Hepatocyte (in vitro differentiated cells): ENCODE measurements around the gene SLC36A4. TPM values are rescaled to one million over a fixed set of nuclear protein-coding genes. Genes with fewer than 3 reads are reported as not detected.
"Not testable (repeated sequence)": the region's sequence is repeated elsewhere in the genome, so short reads cannot be mapped to it uniquely, and the experiment has no call there.

Experiments used
- DNase-seq: peaks from one replicate; pipeline ENCODE4 v3.0.0-alpha.2; 2016; ENCODE audit warnings: low spot score
- H2AFZ ChIP-seq: fragments of 200-600 bp; sonication (generic); 2 replicates; pipeline ENCODE4 v1.6.0; 2016; ENCODE audit warnings: antibody characterized with exemption, mild to moderate bottlenecking
- H3K27ac ChIP-seq: fragments of 200-600 bp; sonication (generic); 2 replicates; pipeline ENCODE4 v1.5.1; 2016; ENCODE audit warnings: mild to moderate bottlenecking
- H3K27me3 ChIP-seq: fragments of 200-600 bp; sonication (generic); 2 replicates; pipeline ENCODE4 v1.6.1; 2016
- H3K36me3 ChIP-seq: fragments of 200-600 bp; sonication (generic); replicated peaks from 2 replicates; pipeline ENCODE4 v1.5.1; 2016; ENCODE audit warnings: low read depth; ENCODE audit not compliant: insufficient read depth
- H3K4me1 ChIP-seq: fragments of 200-600 bp; sonication (generic); 2 replicates; pipeline ENCODE4 v1.5.1; 2016; ENCODE audit warnings: mild to moderate bottlenecking, moderate library complexity; ENCODE audit not compliant: insufficient read depth
- H3K4me2 ChIP-seq: fragments of 200-600 bp; sonication (generic); 2 replicates; pipeline ENCODE4 v1.6.0; 2016
- H3K4me3 ChIP-seq: fragments of 200-600 bp; sonication (generic); 2 replicates; pipeline ENCODE4 v1.5.1; 2016; ENCODE audit warnings: mild to moderate bottlenecking
- H3K79me2 ChIP-seq: fragments of 200-600 bp; sonication (generic); 2 replicates; pipeline ENCODE4 v1.6.0; 2017; ENCODE audit warnings: mild to moderate bottlenecking
- H3K9me2 ChIP-seq: fragments of 200-600 bp; sonication (generic); replicated peaks from 2 replicates; pipeline ENCODE4 v1.6.0; 2017; ENCODE audit warnings: mild to moderate bottlenecking; ENCODE audit not compliant: insufficient read depth
- H3K9me3 ChIP-seq: fragments of 200-600 bp; sonication (generic); 2 replicates; pipeline ENCODE4 v1.5.1; 2016; ENCODE audit warnings: low read depth, mild to moderate bottlenecking
- H4K20me1 ChIP-seq: fragments of 200-600 bp; sonication (generic); 2 replicates; pipeline ENCODE4 v1.6.0; 2016; ENCODE audit warnings: mild to moderate bottlenecking; ENCODE audit not compliant: insufficient read depth, poor library complexity, severe bottlenecking
- EZH2 ChIP-seq: fragments of 200-600 bp; sonication (generic); IDR thresholded peaks from 2 replicates; pipeline ENCODE4 v1.6.1; 2016; ENCODE audit warnings: antibody characterized with exemption, mild to moderate bottlenecking, borderline replicate concordance
- EZH2phosphoT487 ChIP-seq: fragments of 200-600 bp; sonication (generic); IDR thresholded peaks from one replicate; pipeline ENCODE4 v1.6.1; 2018; ENCODE audit warnings: antibody characterized with exemption, mild to moderate bottlenecking, low read depth, moderate library complexity; ENCODE audit not compliant: unreplicated experiment, severe bottlenecking
- WGBS: methylation state at CpG from one replicate; pipeline ENCODE4 v1.1.6; 2016; ENCODE audit warnings: low lambda C conversion rate; ENCODE audit errors: missing lambda C conversion rate; 5-methylcytosine and 5-hydroxymethylcytosine counted together
- polyA plus RNA-seq: library from polyadenylated mRNA; unstranded; fragments of >200 nt; fragmentation: Nextera tagmentation; extraction: Ambion mirVana; gene quantifications from 2 replicates; pipeline ENCODE4 v1.2.1, GENCODE V29; 2016
- total RNA-seq: library from RNA; depleted of rRNA; stranded (reverse); fragments of >200 nt; gene quantifications from 2 replicates; pipeline ENCODE4 v1.2.3, GENCODE V29; 2014
- TF ChIP-seq, protein P1 (sequence below): fragments of 200-600 bp; sonication (generic); IDR thresholded peaks from 2 replicates; pipeline ENCODE4 v1.5.1; 2016; ENCODE audit warnings: antibody characterized with exemption, mild to moderate bottlenecking; ENCODE audit not compliant: poor library complexity

SLC36A4 gene
- total and polyA plus RNA-seq, 2 experiments from 2014 or later = 17.6 to 18.4 TPM

DNA sequence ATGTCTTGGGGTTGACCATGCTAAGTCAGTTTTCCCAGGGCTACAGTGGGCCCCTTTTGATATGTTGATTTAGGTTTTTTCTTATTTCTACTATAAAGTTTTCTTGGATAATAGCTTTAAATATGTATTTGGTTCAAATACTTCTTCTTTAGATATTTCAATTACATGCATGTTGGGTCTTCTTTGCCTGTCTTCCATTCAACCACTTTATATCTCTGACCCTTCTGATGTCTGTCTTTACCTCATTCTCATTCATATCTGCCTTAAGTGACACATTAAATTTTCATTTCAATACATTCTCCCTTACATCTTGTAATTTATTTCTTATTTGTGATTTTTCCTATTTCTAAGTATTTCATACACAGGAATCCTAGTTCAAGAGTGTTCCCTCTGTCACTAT lies 10.5 kb downstream of the SLC36A4 start:
- Histone ChIP-seq H3K4me3 (no peak overlapping the region), H3K79me2 (peaks cover 59% of the 10 kb centered on the region), H3K9me2 (no peaks in the 10 kb centered on the region), H3K27me3 (no peaks in the 10 kb centered on the region), H3K9me3 (no peaks in the 10 kb centered on the region), H3K27ac (no peak overlapping the region), H3K36me3 (no peaks in the 10 kb centered on the region), H3K4me2 (no peak overlapping the region), H3K4me1 (no peaks in the 10 kb centered on the region), H2AFZ (no peak overlapping the region), H4K20me1 (no peaks in the 10 kb centered on the region)
- TF ChIP-seq EZH2 = no peak
- TF ChIP-seq EZH2phosphoT487 = no peak
- TF ChIP-seq, protein P1, sequence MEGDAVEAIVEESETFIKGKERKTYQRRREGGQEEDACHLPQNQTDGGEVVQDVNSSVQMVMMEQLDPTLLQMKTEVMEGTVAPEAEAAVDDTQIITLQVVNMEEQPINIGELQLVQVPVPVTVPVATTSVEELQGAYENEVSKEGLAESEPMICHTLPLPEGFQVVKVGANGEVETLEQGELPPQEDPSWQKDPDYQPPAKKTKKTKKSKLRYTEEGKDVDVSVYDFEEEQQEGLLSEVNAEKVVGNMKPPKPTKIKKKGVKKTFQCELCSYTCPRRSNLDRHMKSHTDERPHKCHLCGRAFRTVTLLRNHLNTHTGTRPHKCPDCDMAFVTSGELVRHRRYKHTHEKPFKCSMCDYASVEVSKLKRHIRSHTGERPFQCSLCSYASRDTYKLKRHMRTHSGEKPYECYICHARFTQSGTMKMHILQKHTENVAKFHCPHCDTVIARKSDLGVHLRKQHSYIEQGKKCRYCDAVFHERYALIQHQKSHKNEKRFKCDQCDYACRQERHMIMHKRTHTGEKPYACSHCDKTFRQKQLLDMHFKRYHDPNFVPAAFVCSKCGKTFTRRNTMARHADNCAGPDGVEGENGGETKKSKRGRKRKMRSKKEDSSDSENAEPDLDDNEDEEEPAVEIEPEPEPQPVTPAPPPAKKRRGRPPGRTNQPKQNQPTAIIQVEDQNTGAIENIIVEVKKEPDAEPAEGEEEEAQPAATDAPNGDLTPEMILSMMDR = no peak
- no peak for DNase-seq

DNA sequence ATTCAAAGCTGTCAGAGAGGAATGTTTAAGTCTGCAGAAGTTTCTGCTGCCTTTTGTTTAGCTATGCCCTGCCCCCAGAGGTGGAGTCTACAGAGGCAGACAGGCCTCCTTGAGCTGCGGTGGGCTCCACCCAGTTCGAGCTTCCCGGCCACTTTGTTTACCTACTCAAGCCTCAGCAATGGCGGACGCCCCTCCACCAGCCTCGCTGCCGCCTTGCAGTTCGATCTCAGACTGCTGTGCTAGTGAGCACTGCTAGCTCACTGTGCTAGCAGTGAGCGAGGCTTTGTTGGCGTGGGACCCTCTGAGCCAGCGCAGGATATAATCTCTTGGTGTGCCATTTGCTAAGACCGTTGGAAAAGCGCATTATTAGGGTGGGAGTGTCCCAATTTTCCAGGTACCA lies 19.9 kb downstream of the SLC36A4 start:
- not testable (repeated sequence) for H3K9me2 ChIP-seq, H3K36me3 ChIP-seq, DNase-seq, H3K27ac ChIP-seq, H4K20me1 ChIP-seq, H2AFZ ChIP-seq, H3K4me2 ChIP-seq, H3K27me3 ChIP-seq, H3K9me3 ChIP-seq, H3K4me1 ChIP-seq, H3K79me2 ChIP-seq, H3K4me3 ChIP-seq
- 98% methylated on average over 13 of the region's 13 CpGs for WGBS

DNA sequence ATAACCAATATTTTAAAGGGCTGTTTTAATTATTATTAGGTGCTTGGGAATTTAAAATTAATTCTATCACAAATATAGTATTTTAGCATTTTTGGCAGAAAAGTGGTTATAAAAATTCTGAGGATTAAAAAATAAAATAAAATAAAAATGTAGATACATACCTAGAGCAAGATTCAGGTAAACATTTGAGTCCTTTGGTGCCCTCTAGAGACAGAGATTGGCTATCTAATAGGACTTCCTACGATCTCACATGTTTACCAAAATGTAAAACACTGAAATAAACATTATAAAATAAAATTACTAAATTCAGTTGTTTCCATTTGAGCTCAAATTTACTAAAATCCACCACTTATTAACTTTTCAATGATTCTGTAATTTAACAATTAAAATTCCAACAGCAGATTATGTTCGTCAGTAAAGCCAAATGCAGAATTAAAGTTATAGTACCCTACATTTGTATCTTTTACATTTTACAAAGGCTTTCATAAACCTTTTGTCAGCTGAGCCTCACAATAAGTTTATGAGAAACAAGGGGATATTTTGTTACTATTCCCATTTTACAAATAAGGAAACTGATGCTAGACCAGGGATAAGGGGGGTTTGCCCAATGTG lies 27.7 kb downstream of the SLC36A4 start:
- WGBS = 71% methylated on average over 2 of the region's 2 CpGs
- DNase-seq = peak; percentile 33
- Histone ChIP-seq H3K27ac (no peak overlapping the region), H3K36me3 (no peaks in the 10 kb centered on the region), H3K9me3 (no peaks in the 10 kb centered on the region), H3K4me1 (no peaks in the 10 kb centered on the region), H3K4me2 (no peak overlapping the region), H3K4me3 (no peak overlapping the region), H3K27me3 (no peaks in the 10 kb centered on the region), H2AFZ (no peak overlapping the region), H3K79me2 (no peaks in the 10 kb centered on the region), H4K20me1 (no peaks in the 10 kb centered on the region), H3K9me2 (no peaks in the 10 kb centered on the region)
- TF ChIP-seq EZH2phosphoT487 = no peak
- TF ChIP-seq, protein P1 = peak; percentile 60
- no peak for TF ChIP-seq EZH2

DNA sequence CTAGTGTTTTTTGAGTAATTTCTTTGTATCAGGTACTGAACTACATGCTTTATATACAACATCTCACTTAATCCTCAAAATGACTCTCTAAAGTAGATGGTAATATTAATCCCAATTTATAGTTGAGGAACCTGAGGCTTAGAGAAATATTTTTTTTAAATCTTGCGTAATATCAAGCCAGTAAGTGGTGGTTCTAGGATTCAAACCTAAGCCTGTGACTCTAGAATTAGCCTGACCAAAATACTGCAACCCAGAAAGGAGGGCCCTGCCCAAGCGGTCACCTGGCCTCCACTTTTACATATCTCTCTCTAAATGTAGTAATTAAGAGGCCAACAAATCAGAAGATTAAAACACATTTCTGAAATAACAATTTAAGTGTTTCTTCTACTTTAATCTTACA lies 28.6 kb downstream of the SLC36A4 start:
- H3K27me3 ChIP-seq = no peaks in the 10 kb centered on the region
- no peaks in the 10 kb centered on the region for H3K79me2 ChIP-seq
- no peaks in the 10 kb centered on the region for H3K4me1 ChIP-seq
- no peaks in the 10 kb centered on the region for H3K36me3 ChIP-seq
- TF ChIP-seq EZH2 = no peak
- TF ChIP-seq, protein P1 = no peak
- TF ChIP-seq EZH2phosphoT487 = no peak
- H3K9me3 ChIP-seq = no peaks in the 10 kb centered on the region
- 98% methylated on average over 2 of the region's 2 CpGs for WGBS
- no peaks in the 10 kb centered on the region for H4K20me1 ChIP-seq
- no peak overlapping the region for H2AFZ ChIP-seq
- no peak overlapping the region for H3K4me2 ChIP-seq
- no peaks in the 10 kb centered on the region for H3K9me2 ChIP-seq
- no peak for DNase-seq
- no peak overlapping the region for H3K4me3 ChIP-seq
- no peak overlapping the region for H3K27ac ChIP-seq
